DMS153 (cell line): ENCODE data around the gene ADAMTSL1.

Experiments
- DNase-seq: peaks from one replicate; lab custom pipeline; 2025; lab: John Stamatoyannopoulos, UW

Gene ADAMTSL1

GRCh38 chr9:18662320-18662719 is 188.4 kb downstream of the ADAMTSL1 start:
- DNase-seq: no peak

GRCh38 chr9:18665947-18666346 is 192.0 kb downstream of the ADAMTSL1 start:
- DNase-seq: no peak

GRCh38 chr9:18666348-18666747 is 192.4 kb downstream of the ADAMTSL1 start:
- DNase-seq: no peak

- no peak for DNase-seq
These were observed 193.2 kb downstream of the ADAMTSL1 start for GRCh38 chr9:18666986-18667772.

- DNase-seq: peak; percentile 82
These were observed 195.0 kb downstream of the ADAMTSL1 start for GRCh38 chr9:18668944-18669343.

GRCh38 chr9:18672706-18673105 is 198.8 kb downstream of the ADAMTSL1 start:
- DNase-seq: no peak

- DNase-seq: no peak
These were observed 199.2 kb downstream of the ADAMTSL1 start for GRCh38 chr9:18673179-18673578.

- DNase-seq: no peak
These were observed 201.4 kb downstream of the ADAMTSL1 start for GRCh38 chr9:18675332-18675731.

- DNase-seq: peak; percentile 27
These were observed 202.0 kb downstream of the ADAMTSL1 start for GRCh38 chr9:18675973-18676372.

GRCh38 chr9:18676525-18676924 is 202.6 kb downstream of the ADAMTSL1 start:
- no peak for DNase-seq

- no peak for DNase-seq
These were observed 205.1 kb downstream of the ADAMTSL1 start for GRCh38 chr9:18678821-18679590.

- no peak for DNase-seq
These were observed 209.0 kb downstream of the ADAMTSL1 start for GRCh38 chr9:18682907-18683306.

- no peak for DNase-seq
These were observed 209.4 kb downstream of the ADAMTSL1 start for GRCh38 chr9:18683312-18683711.

GRCh38 chr9:18683851-18684250 is 209.9 kb downstream of the ADAMTSL1 start:
- no peak for DNase-seq

- DNase-seq: no peak
These were observed 210.8 kb downstream of the ADAMTSL1 start for GRCh38 chr9:18684593-18685317.

- DNase-seq: no peak
These were observed 214.9 kb downstream of the ADAMTSL1 start for GRCh38 chr9:18688581-18689565.

- DNase-seq: no peak
These were observed 216.0 kb downstream of the ADAMTSL1 start for GRCh38 chr9:18689921-18690320.

- DNase-seq: no peak
These were observed 218.3 kb downstream of the ADAMTSL1 start for GRCh38 chr9:18692268-18692667.

GRCh38 chr9:18692962-18693361 is 219.0 kb downstream of the ADAMTSL1 start:
- DNase-seq: no peak

GRCh38 chr9:18694959-18695668 is 221.2 kb downstream of the ADAMTSL1 start:
- no peak for DNase-seq

GRCh38 chr9:18698992-18699391 is 225.0 kb downstream of the ADAMTSL1 start:
- no peak for DNase-seq
